Keratinocyte (primary cell): ENCODE results near the gene SHROOM3. TPM values are rescaled to one million over a fixed set of nuclear protein-coding genes. Genes with fewer than 3 reads are reported as not detected.
A peak's percentile ranks its signal among the peaks of the same experiment; 100 is the strongest.

Source experiments
- DNase-seq: peaks from one replicate; pipeline ENCODE4 v3.0.0-alpha.2; 2011; ENCODE audit warnings: low read depth, missing footprints, low spot score
- FAIRE-seq: peaks from 2 replicates; lab custom pipeline; 2011; peaks lifted over from hg19 to GRCh38; lab: Jason Lieb, UNC
- H2AFZ ChIP-seq: 2 replicates; pipeline ENCODE4 v1.6.0; 2012; ENCODE audit warnings: low read length, control low read depth, inconsistent platforms; ENCODE audit not compliant: control insufficient read depth
- H3K27ac ChIP-seq: 2 replicates; pipeline ENCODE4 v1.5.1; 2011; ENCODE audit warnings: low read length; ENCODE audit not compliant: control insufficient read depth, insufficient read depth
- H3K27me3 ChIP-seq: 3 replicates; pipeline ENCODE4 v1.6.0; 2011; ENCODE audit warnings: low read length; ENCODE audit not compliant: control insufficient read depth, insufficient read depth; ENCODE audit errors: extremely low read depth
- H3K36me3 ChIP-seq, 2 experiments: 2 replicates in 1 of 2; 3 replicates in 1 of 2; pipeline ENCODE4 v1.5.1; 2011; ENCODE audit warnings: low read length in 2 of 2, mild to moderate bottlenecking in 1 of 2; ENCODE audit not compliant: control insufficient read depth in 2 of 2, insufficient read depth in 2 of 2; ENCODE audit errors: extremely low read depth in 1 of 2
- H3K4me1 ChIP-seq: 3 replicates; pipeline ENCODE4 v1.5.1; 2011; ENCODE audit warnings: low read length; ENCODE audit not compliant: control insufficient read depth, insufficient read depth; ENCODE audit errors: extremely low read depth
- H3K4me2 ChIP-seq: 3 replicates; pipeline ENCODE4 v1.6.0; 2011; ENCODE audit warnings: low read depth, low read length; ENCODE audit not compliant: control insufficient read depth, insufficient read depth; ENCODE audit errors: extremely low read depth
- H3K4me3 ChIP-seq, 3 experiments: fragments of 200-600 bp in 1 of 3; sonication (generic) in 1 of 3; 2 replicates in 2 of 3; 3 replicates in 1 of 3; pipeline ENCODE4 v1.5.1; 2011 to 2016; ENCODE audit warnings: low read length in 3 of 3, mild to moderate bottlenecking in 3 of 3, control low read depth in 2 of 3, inconsistent platforms in 1 of 3, low read depth in 1 of 3, mixed read lengths in 1 of 3, mixed run types in 1 of 3, moderate library complexity in 1 of 3; ENCODE audit not compliant: control insufficient read depth in 2 of 3, insufficient read depth in 2 of 3; ENCODE audit errors: extremely low read depth in 1 of 3
- H3K79me2 ChIP-seq: 2 replicates; pipeline ENCODE4 v1.6.0; 2012; ENCODE audit warnings: low read length; ENCODE audit not compliant: control insufficient read depth, insufficient read depth
- H3K9ac ChIP-seq: 3 replicates; pipeline ENCODE4 v1.6.0; 2011; ENCODE audit warnings: low read length; ENCODE audit not compliant: control insufficient read depth, insufficient read depth; ENCODE audit errors: extremely low read depth
- H3K9me1 ChIP-seq: 3 replicates; pipeline ENCODE4 v1.6.0; 2011; ENCODE audit warnings: low read length; ENCODE audit not compliant: control insufficient read depth, insufficient read depth; ENCODE audit errors: extremely low read depth
- H3K9me3 ChIP-seq: 2 replicates; pipeline ENCODE4 v1.5.1; 2012; ENCODE audit warnings: low read depth, low read length; ENCODE audit not compliant: control insufficient read depth
- H4K20me1 ChIP-seq: 3 replicates; pipeline ENCODE4 v1.6.0; 2011; ENCODE audit warnings: low read length; ENCODE audit not compliant: control insufficient read depth, insufficient read depth; ENCODE audit errors: extremely low read depth
- CTCF ChIP-seq, 3 experiments: IDR thresholded peaks in 1 of 3; conservative IDR thresholded peaks in 1 of 3; optimal IDR thresholded peaks in 1 of 3; 2 replicates in 2 of 3; 3 replicates in 1 of 3; pipeline versions ENCODE3 to v1.5.1; 2011; ENCODE audit warnings: low read length in 3 of 3, mild to moderate bottlenecking in 3 of 3, moderate library complexity in 2 of 3, control low read depth in 1 of 3, inconsistent platforms in 1 of 3; ENCODE audit not compliant: insufficient read depth in 2 of 3; ENCODE audit errors: extremely low read depth in 1 of 3
- EZH2 ChIP-seq: IDR thresholded peaks from one replicate; pipeline ENCODE4 v1.6.1; 2012; ENCODE audit warnings: inconsistent platforms, mild to moderate bottlenecking, low read length, moderate library complexity
- dilution Hi-C: fragments of 300-500 bp; cut with MboI; formaldehyde crosslinking; loops from one replicate; pipeline ENCODE4 v1.7.0; 2020; ENCODE audit warnings: low sequenced_read_pairs; ENCODE audit not compliant: extremely low pct_ligation_motif_present
- polyA plus RNA-seq, 5 experiments: library from polyadenylated mRNA; depleted of rRNA in 3 of 5; stranded (reverse) in 3 of 5; stranded (forward) in 1 of 5; unstranded in 1 of 5; fragments of >200 nt; gene quantifications; 1 replicate in 1 of 5; 2 replicates in 3 of 5; 3 replicates in 1 of 5; pipeline versions ENCODE4 v1.2.1 to v1.2.3, GENCODE V29; 2011 to 2012; ENCODE audit warnings: missing spikeins in 2 of 5, low read depth in 1 of 5, low replicate concordance in 1 of 5

SHROOM3 gene
- polyA plus RNA-seq, 1 donor (not counting 4 experiments of a cell fraction or from before 2014, with no cell fraction given): 4.9 TPM

- TF ChIP-seq EZH2: no peak
- TF ChIP-seq CTCF (optimal IDR thresholded peaks at IDR 0.05 in 1 of 3, IDR thresholded peaks at IDR 0.05 in 1 of 3, conservative IDR thresholded peaks at IDR 0.05 in 1 of 3; ENCODE audit: extremely low read depth in 1 of 3, insufficient read depth in 2 of 3, low read length in 3 of 3): no peak
- Histone ChIP-seq H3K9me3 (no peaks in the 10 kb centered on the region), H3K27me3 (no peaks in the 10 kb centered on the region), H3K4me2 (no peak overlapping the region), H3K27ac (no peak overlapping the region), H3K79me2 (no peaks in the 10 kb centered on the region), H2AFZ (no peak overlapping the region), H3K4me1 (no peaks in the 10 kb centered on the region), H3K4me3 (no peak overlapping the region), H3K9ac (no peak overlapping the region), H3K9me1 (no peaks in the 10 kb centered on the region), H4K20me1 (no peaks in the 10 kb centered on the region), H3K36me3 (no peaks in the 10 kb centered on the region)
- FAIRE-seq (peak; percentile 43), DNase-seq (no peak)
- dilution Hi-C loops: loop anchor here (25.0 kb wide), 1 partner anchor 329 kb away; no protein-coding TSS in a partner anchor
Observed at GRCh38 chr4:76515975-76516843, 81.2 kb downstream of the SHROOM3 start.

DNA sequence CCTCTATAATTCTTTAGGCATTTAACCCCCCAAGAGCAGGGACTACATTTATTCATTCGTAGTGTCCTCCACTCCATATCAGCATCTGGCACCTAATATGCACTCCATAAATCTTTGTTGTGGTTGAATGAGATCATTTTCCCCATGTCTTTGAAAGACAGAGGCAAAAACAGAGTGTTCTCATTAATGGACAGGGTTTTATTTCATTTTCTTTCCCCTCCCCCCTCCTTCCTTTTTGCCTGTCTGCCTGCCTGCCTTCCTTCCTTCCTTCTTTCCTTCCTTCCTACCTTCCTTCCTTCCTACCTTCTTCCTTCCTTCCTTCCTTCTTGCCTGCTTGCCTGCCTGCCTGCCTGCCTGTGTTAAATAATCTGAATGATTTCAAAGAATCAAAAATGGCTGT is 83.2 kb downstream of the SHROOM3 start:
- no peak overlapping the region for H2AFZ ChIP-seq
- H3K9me3 ChIP-seq: no peaks in the 10 kb centered on the region
- no peak overlapping the region for H3K27ac ChIP-seq
- H4K20me1 ChIP-seq: no peaks in the 10 kb centered on the region
- H3K9me1 ChIP-seq: no peaks in the 10 kb centered on the region
- no peaks in the 10 kb centered on the region for H3K27me3 ChIP-seq
- no peaks in the 10 kb centered on the region for H3K4me1 ChIP-seq
- FAIRE-seq (no peak), DNase-seq (no peak)
- no peaks in the 10 kb centered on the region for H3K79me2 ChIP-seq
- TF ChIP-seq CTCF (optimal IDR thresholded peaks at IDR 0.05 in 1 of 3, IDR thresholded peaks at IDR 0.05 in 1 of 3, conservative IDR thresholded peaks at IDR 0.05 in 1 of 3; ENCODE audit: extremely low read depth in 1 of 3, insufficient read depth in 2 of 3, low read length in 3 of 3) (no peak), EZH2 (no peak)
- no peak overlapping the region for H3K4me2 ChIP-seq
- no peaks in the 10 kb centered on the region for H3K36me3 ChIP-seq
- dilution Hi-C loops: loop anchor here (25.0 kb wide), 1 partner anchor 331 kb away; no protein-coding TSS in a partner anchor
- no peak overlapping the region for H3K9ac ChIP-seq
- H3K4me3 ChIP-seq: no peak overlapping the region
